A673 (cell line): ENCODE results near the gene FAM83G. TPM values are rescaled to one million over a fixed set of nuclear protein-coding genes. Genes with fewer than 3 reads are reported as not detected.
"Not testable (repeated sequence)": the region's sequence is repeated elsewhere in the genome, so short reads cannot be mapped to it uniquely, and the experiment has no call there.

Source experiments
- BruUV-seq: library from RNA; stranded (reverse); fragments of 400-500 nt; replicated peaks from 2 replicates; lab custom pipeline; 2021; lab: Mats Ljungman, UMichigan
- CTCF ChIA-PET: fragments of 300-600 bp; sonication (Branson Sonifier 250); formaldehyde crosslinking; loops from one replicate; lab custom pipeline; 2022; ENCODE audit warnings: antibody characterized with exemption; lab: Charles Lee
- POLR2A ChIA-PET: fragments of 300-600 bp; sonication (Branson Sonifier 250); formaldehyde crosslinking; loops from one replicate; lab custom pipeline; 2022; ENCODE audit warnings: antibody characterized with exemption; ENCODE audit not compliant: low non-redundant PET; lab: Charles Lee
- DNase-seq: peaks from one replicate; pipeline ENCODE4 v3.0.0-alpha.2; 2015; ENCODE audit warnings: low spot score
- H3K27ac ChIP-seq: fragments of 200-600 bp; sonication (generic); 2 replicates; pipeline ENCODE4 v1.5.1; 2016; ENCODE audit warnings: mixed run types, low read depth, mild to moderate bottlenecking, mixed read lengths, antibody characterized with exemption, low read length; ENCODE audit not compliant: poor library complexity, severe bottlenecking
- H3K27me3 ChIP-seq: fragments of 200-600 bp; sonication (generic); replicated peaks from 2 replicates; pipeline ENCODE4 v1.6.1; 2017; ENCODE audit warnings: mixed run types, low read depth, mild to moderate bottlenecking, mixed read lengths, antibody characterized with exemption, low read length; ENCODE audit not compliant: insufficient read depth, poor library complexity
- H3K36me3 ChIP-seq: fragments of 200-600 bp; sonication (generic); 2 replicates; pipeline ENCODE4 v1.6.1; 2016; ENCODE audit warnings: mixed run types, mild to moderate bottlenecking, mixed read lengths, antibody characterized with exemption, low read length; ENCODE audit not compliant: insufficient read depth, poor library complexity, severe bottlenecking
- H3K4me1 ChIP-seq: fragments of 200-600 bp; sonication (generic); 2 replicates; pipeline ENCODE4 v1.6.1; 2017; ENCODE audit warnings: mixed run types, mild to moderate bottlenecking, mixed read lengths, antibody characterized with exemption, low read length; ENCODE audit not compliant: insufficient read depth, poor library complexity, severe bottlenecking
- H3K4me3 ChIP-seq: fragments of 200-600 bp; sonication (generic); 2 replicates; pipeline ENCODE4 v1.5.1; 2016; ENCODE audit warnings: low read depth, mixed run types, mild to moderate bottlenecking, mixed read lengths, low read length; ENCODE audit not compliant: poor library complexity, severe bottlenecking
- H3K9me3 ChIP-seq: fragments of 200-600 bp; sonication (generic); 2 replicates; pipeline ENCODE4 v1.6.1; 2016; ENCODE audit warnings: mixed run types, low read depth, mild to moderate bottlenecking, mixed read lengths, antibody characterized with exemption, low read length; ENCODE audit not compliant: poor library complexity, severe bottlenecking
- CTCF ChIP-seq: fragments of 300-800, 200-600 bp; sonication (generic); conservative IDR thresholded peaks from 2 replicates; pipeline ENCODE4 v1.5.1; 2017; ENCODE audit warnings: low read depth, mild to moderate bottlenecking, antibody characterized with exemption, low read length, moderate library complexity, mixed read lengths
- EZH2 ChIP-seq: fragments of 200-600 bp; sonication (generic); IDR thresholded peaks from 2 replicates; pipeline ENCODE4 v1.6.1; 2017; ENCODE audit warnings: borderline replicate concordance, low read depth, mild to moderate bottlenecking, mixed read lengths, antibody characterized with exemption, low read length; ENCODE audit not compliant: poor library complexity, severe bottlenecking
- intact Hi-C: fragments of 100-400 bp; cut with micrococcal nuclease; formaldehyde crosslinking; loops from one replicate; pipeline ENCODE4 v1.10.0; 2022; ENCODE audit not compliant: unreplicated experiment
- total RNA-seq: library from RNA; stranded (reverse); gene quantifications from 2 replicates; pipeline ENCODE4 v1.2.3, GENCODE V29; 2021

The FAM83G gene
- total RNA-seq, 1 experiment from 2014 or later, result 12.4 TPM

GRCh38 chr17:18925187-18925586 lies 79.4 kb downstream of the FAM83G start:
- ChIA-PET POLR2A (no interaction called here), CTCF (no interaction called here)
- no peak overlapping the region for H3K27ac ChIP-seq
- no peak for DNase-seq
- H3K27me3 ChIP-seq, result no peaks in the 10 kb centered on the region
- H3K4me3 ChIP-seq, result no peak overlapping the region
- H3K4me1 ChIP-seq, result no peaks in the 10 kb centered on the region
- TF ChIP-seq EZH2, result no peak
- TF ChIP-seq CTCF, result no peak
- intact Hi-C loops, result no loop called here
- BruUV-seq, result no TSS peak
- H3K36me3 ChIP-seq, result peaks cover 20% of the 10 kb centered on the region
- no peaks in the 10 kb centered on the region for H3K9me3 ChIP-seq

GRCh38 chr17:18922596-18922995 lies 82.0 kb downstream of the FAM83G start:
- H3K27ac ChIP-seq, H3K9me3 ChIP-seq, BruUV-seq, intact Hi-C loops, H3K4me3 ChIP-seq, DNase-seq, CTCF ChIA-PET, H3K27me3 ChIP-seq, POLR2A ChIA-PET, H3K4me1 ChIP-seq: not testable (repeated sequence)
- H3K36me3 ChIP-seq, result peaks cover 15% of the 10 kb centered on the region

- no peak overlapping the region for H3K27ac ChIP-seq
- H3K4me3 ChIP-seq, result no peak overlapping the region
- no peak for DNase-seq
- no TSS peak for BruUV-seq
- no peaks in the 10 kb centered on the region for H3K4me1 ChIP-seq
- no peaks in the 10 kb centered on the region for H3K9me3 ChIP-seq
- peaks cover 15% of the 10 kb centered on the region for H3K36me3 ChIP-seq
- H3K27me3 ChIP-seq, result no peaks in the 10 kb centered on the region
- TF ChIP-seq EZH2 (no peak), CTCF (no peak)
- intact Hi-C loops, result no loop called here
- POLR2A ChIA-PET, result no interaction called here
- CTCF ChIA-PET, result no interaction called here
Measured at GRCh38 chr17:18921912-18922451, 82.6 kb downstream of the FAM83G start.

GRCh38 chr17:18921485-18921884 lies 83.1 kb downstream of the FAM83G start:
- Histone ChIP-seq H3K9me3 (no peaks in the 10 kb centered on the region), H3K4me1 (no peaks in the 10 kb centered on the region), H3K27ac (no peak overlapping the region), H3K27me3 (no peaks in the 10 kb centered on the region), H3K36me3 (peaks cover 15% of the 10 kb centered on the region), H3K4me3 (no peak overlapping the region)
- intact Hi-C loops, result no loop called here
- BruUV-seq, result no TSS peak
- POLR2A ChIA-PET, result no interaction called here
- no peak for DNase-seq
- CTCF ChIA-PET, result no interaction called here
- no peak for TF ChIP-seq CTCF
- TF ChIP-seq EZH2, result no peak
